ENCODE measurements around the gene COMTD1. TPM values are rescaled to one million over a fixed set of nuclear protein-coding genes. Genes with fewer than 3 reads are reported as not detected.
A peak's percentile ranks its signal among the peaks of the same experiment; 100 is the strongest.
"Not testable (repeated sequence)": the region's sequence is repeated elsewhere in the genome, so short reads cannot be mapped to it uniquely, and the experiment has no call there.

COMTD1 gene
- total RNA-seq, 8 experiments from 2014 or later: 5.5 to 19.1 (median 12.8) TPM

- ATAC-seq (replicated peaks in 6 of 8): no peak
- 77 to 98% (median 95%) methylated on average over 4 to 13 of the region's 16 CpGs for WGBS, 10 experiments
- Histone ChIP-seq H3K4me3 (peak overlapping the region; percentile 55 to 74 (median 59)), H3K4me1 (replicated peaks in 1 of 2) (peaks cover 11 to 15% of the 10 kb centered on the region in 2 donors), H3K27ac (peak overlapping the region; percentile 99 to 100)
- in situ Hi-C loops (cut with MboI; ENCODE audit: low pct_unique_long_range_greater_than_20kb in 2 of 9, low sequenced_read_pairs in 9 of 9, unreplicated experiment in 9 of 9): no loop called here
These were observed 26.5 kb downstream of the COMTD1 start for GRCh38 chr10:75209086-75209920.

DNA sequence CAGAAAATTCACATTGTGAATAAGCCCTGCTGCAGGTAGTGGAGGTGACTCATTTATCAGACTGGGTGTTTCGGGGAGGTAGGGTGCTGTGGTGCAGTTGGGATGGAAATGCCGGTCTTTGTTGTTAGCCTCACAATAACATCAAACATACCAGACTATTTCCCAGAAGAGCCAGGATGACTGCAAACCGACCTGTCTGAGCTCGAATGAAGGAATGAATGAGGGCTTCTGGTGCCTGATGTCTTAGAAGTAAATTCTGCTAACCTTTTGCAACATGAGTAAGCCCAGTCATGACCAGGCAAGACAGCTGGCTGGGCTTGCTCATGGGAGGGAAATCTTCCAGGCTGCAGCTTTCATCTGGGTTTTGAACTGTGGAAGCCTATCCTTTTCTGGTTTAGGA, 27.6 kb downstream of the COMTD1 start:
- in situ Hi-C loops (cut with MboI; ENCODE audit: low pct_unique_long_range_greater_than_20kb in 2 of 9, low sequenced_read_pairs in 9 of 9, unreplicated experiment in 9 of 9): no loop called here
- Histone ChIP-seq H3K27ac (no peak overlapping the region), H3K4me3 (no peak overlapping the region), H3K4me1 (replicated peaks in 1 of 2) (peaks cover 11 to 15% of the 10 kb centered on the region in 2 donors)
- WGBS, 10 experiments: 24 to 100% (median 75%) methylated on average over 1 to 3 of the region's 4 CpGs; no CpG with 5 or more reads in 4 of the 10 experiments
- no peak for ATAC-seq (replicated peaks in 6 of 8)

- Histone ChIP-seq H3K27ac (no peak overlapping the region), H3K4me1 (replicated peaks in 1 of 2) (peaks cover 11 to 15% of the 10 kb centered on the region in 2 donors), H3K4me3 (no peak overlapping the region)
- no peak for ATAC-seq (replicated peaks in 6 of 8)
- in situ Hi-C loops (cut with MboI; ENCODE audit: low pct_unique_long_range_greater_than_20kb in 2 of 9, low sequenced_read_pairs in 9 of 9, unreplicated experiment in 9 of 9): no loop called here
- WGBS, 10 experiments: 80 to 100% (median 100%) methylated on average over 1 of the region's 1 CpG; no CpG with 5 or more reads in 5 of the 10 experiments
These were observed 28.0 kb downstream of the COMTD1 start for GRCh38 chr10:75207857-75208144.

DNA sequence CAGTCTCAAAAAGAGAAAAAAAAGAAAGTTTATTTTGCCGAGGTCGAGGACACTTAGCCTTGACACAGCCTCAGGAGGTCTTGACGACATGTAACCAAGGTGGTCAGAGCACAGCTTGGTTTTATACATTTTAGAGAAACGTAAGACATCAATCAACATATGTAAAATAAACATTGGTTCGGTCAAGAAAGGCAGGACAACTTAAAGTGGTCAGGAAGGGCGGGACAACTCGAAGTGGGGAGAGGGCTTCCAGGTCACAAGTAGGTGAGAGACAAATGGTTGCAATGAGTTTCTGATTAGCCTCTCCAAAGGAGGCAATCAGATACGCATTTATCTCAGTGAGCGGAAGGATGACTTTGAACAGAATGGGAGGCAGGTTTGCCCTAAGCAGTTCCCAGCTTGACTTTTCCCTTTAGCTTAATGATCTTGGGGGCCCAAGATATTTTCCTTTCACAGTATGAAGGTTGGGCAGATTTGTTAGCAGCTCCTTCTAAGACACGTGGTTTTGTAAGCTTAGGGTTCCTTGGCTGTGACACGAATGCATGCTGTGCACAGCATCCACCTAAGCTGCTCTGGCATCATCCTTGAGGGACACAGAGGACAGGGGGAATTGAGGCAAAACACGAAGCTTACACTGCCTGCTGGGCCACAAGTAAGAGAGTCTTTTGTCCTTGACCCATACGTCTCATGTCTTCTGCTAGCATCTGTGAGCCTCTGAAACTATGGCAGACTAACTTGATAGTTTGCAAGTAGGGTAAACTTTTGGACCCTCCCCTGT, 28.5 kb downstream of the COMTD1 start:
- WGBS, 10 experiments: 23 to 88% (median 71%) methylated on average over 2 to 11 of the region's 13 CpGs
- Histone ChIP-seq H3K4me3 (no peak overlapping the region), H3K4me1 (replicated peaks in 1 of 2) (peaks cover 10 to 15% of the 10 kb centered on the region in 2 donors), H3K27ac (no peak overlapping the region)
- in situ Hi-C loops (cut with MboI; ENCODE audit: low pct_unique_long_range_greater_than_20kb in 2 of 9, low sequenced_read_pairs in 9 of 9, unreplicated experiment in 9 of 9): no loop called here
- ATAC-seq (replicated peaks in 6 of 8): no peak

DNA sequence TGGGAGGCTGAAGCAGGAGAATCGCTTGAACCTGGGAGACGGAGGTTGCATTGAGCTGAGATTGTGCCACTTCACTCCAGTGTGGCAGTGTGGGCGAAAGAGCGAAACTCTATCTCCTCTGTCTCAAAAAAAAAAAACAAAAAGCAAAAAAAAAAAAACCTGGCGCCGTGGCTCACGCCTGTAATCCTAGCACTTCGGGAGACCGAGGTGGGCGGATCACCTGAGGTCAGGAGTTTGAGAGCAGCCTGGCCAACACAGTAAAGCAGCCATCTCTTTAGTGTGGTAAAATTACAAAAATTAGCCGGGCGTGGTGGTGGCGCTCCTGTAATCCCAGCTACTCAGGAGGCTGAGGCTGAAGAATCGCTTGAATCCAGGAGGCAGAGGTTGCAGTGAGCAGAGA, 29.1 kb downstream of the COMTD1 start:
- peaks cover 4 to 13% of the 10 kb centered on the region in 2 donors for H3K4me1 ChIP-seq (replicated peaks in 1 of 2)
- in situ Hi-C loops (cut with MboI; ENCODE audit: low pct_unique_long_range_greater_than_20kb in 2 of 9, low sequenced_read_pairs in 9 of 9, unreplicated experiment in 9 of 9); H3K27ac ChIP-seq; H3K4me3 ChIP-seq; ATAC-seq (replicated peaks in 6 of 8): not testable (repeated sequence)
- 90 to 100% (median 93%) methylated on average over 1 to 12 of the region's 14 CpGs; no CpG with 5 or more reads in 1 of the 10 experiments for WGBS, 10 experiments

DNA sequence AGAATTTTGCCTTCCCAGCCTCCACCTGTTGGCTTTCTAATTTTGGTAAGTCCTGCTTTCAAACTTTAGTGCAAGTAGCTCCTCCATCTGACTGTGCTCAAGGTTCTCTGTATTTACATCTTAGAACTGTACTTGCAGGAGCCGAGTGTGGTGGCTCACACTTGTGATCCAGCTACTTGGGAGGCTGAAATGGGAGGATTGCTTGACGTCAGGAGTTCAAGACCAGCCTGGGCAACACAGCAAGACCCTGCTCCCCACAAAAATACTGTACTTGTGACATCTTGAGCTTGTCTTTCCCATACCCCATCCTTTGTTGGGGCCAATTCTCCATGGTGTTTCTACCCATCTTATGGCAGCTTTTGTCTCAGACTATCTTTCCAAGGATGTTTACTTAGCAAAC, 29.8 kb downstream of the COMTD1 start:
- Histone ChIP-seq H3K27ac (no peak overlapping the region), H3K4me1 (replicated peaks in 1 of 2) (peaks cover 3 to 13% of the 10 kb centered on the region in 2 donors), H3K4me3 (no peak overlapping the region)
- 88 to 100% (median 100%) methylated on average over 1 to 2 of the region's 2 CpGs; no CpG with 5 or more reads in 3 of the 10 experiments for WGBS, 10 experiments
- in situ Hi-C loops (cut with MboI; ENCODE audit: low pct_unique_long_range_greater_than_20kb in 2 of 9, low sequenced_read_pairs in 9 of 9, unreplicated experiment in 9 of 9): no loop called here
- ATAC-seq (replicated peaks in 6 of 8): no peak

- in situ Hi-C loops (cut with MboI; ENCODE audit: low pct_unique_long_range_greater_than_20kb in 2 of 9, low sequenced_read_pairs in 9 of 9, unreplicated experiment in 9 of 9): no loop called here
- Histone ChIP-seq H3K27ac (no peak overlapping the region), H3K4me1 (replicated peaks in 1 of 2) (peaks cover 0 to 6% of the 10 kb centered on the region in 2 donors), H3K4me3 (no peak overlapping the region)
- 81 to 100% (median 87%) methylated on average over 1 to 4 of the region's 5 CpGs; no CpG with 5 or more reads in 5 of the 10 experiments for WGBS, 10 experiments
- no peak for ATAC-seq (replicated peaks in 6 of 8)
These were observed 32.0 kb downstream of the COMTD1 start for GRCh38 chr10:75203724-75204123.

DNA sequence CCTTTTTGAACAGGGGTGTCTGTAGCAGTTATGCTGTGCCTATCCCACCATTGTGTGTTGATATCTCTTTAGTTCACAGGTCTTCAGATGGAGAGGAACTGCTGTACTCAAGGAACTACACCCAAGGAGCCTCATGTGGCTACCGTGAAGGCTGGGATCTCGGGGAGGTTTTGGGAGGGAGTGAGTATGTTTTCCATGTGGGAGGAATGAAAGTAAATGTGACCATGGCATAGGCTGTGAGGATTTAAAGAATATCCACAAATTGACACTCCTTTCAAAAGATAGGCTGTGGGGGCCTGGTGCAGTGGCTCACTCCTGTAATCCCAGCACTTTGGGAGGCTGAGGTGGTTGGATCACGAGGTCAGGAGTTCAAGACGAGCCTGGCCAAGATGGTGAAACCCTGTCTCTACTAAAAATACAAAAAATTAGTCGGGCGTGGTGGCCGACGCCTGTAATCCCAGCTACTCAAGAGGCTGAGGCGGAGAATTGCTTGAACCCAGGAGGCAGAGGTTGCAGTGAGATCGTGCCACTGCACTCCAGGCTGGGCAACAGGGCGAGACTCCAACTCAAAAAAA, 32.6 kb downstream of the COMTD1 start:
- whole genome bisulfite sequencing, 10 experiments: 20 to 100% (median 85%) methylated on average over 1 to 8 of the region's 11 CpGs; no CpG with 5 or more reads in 1 of the 10 experiments
- in situ Hi-C loops (cut with MboI; ENCODE audit: low pct_unique_long_range_greater_than_20kb in 2 of 9, low sequenced_read_pairs in 9 of 9, unreplicated experiment in 9 of 9); H3K4me1 ChIP-seq (replicated peaks in 1 of 2); H3K27ac ChIP-seq; H3K4me3 ChIP-seq: not testable (repeated sequence)
- ATAC-seq (replicated peaks in 6 of 8): peak in 3 of 8 experiments; percentile 45 to 54 (median 53)

- in situ Hi-C loops (cut with MboI; ENCODE audit: low pct_unique_long_range_greater_than_20kb in 2 of 9, low sequenced_read_pairs in 9 of 9, unreplicated experiment in 9 of 9): no loop called here
- ATAC-seq (replicated peaks in 6 of 8): peak in 5 of 8 experiments; percentile 28 to 96 (median 94)
- Histone ChIP-seq H3K27ac (no peak overlapping the region), H3K4me1 (replicated peaks in 1 of 2) (peaks cover 0 to 5% of the 10 kb centered on the region in 2 donors), H3K4me3 (no peak overlapping the region)
- WGBS, 10 experiments: no CpG with 5 or more reads among the region's 1 CpG
These were observed 33.3 kb downstream of the COMTD1 start for GRCh38 chr10:75202321-75203045.

- WGBS, 10 experiments: 60 to 100% (median 92%) methylated on average over 1 to 7 of the region's 9 CpGs; no CpG with 5 or more reads in 4 of the 10 experiments
- in situ Hi-C loops (cut with MboI; ENCODE audit: low pct_unique_long_range_greater_than_20kb in 2 of 9, low sequenced_read_pairs in 9 of 9, unreplicated experiment in 9 of 9): no loop called here
- H3K27ac ChIP-seq: no peak overlapping the region
- no peak for ATAC-seq (replicated peaks in 6 of 8)
- no peak overlapping the region for H3K4me3 ChIP-seq
- no peaks in the 10 kb centered on the region for H3K4me1 ChIP-seq (replicated peaks in 1 of 2)
These were observed 33.9 kb downstream of the COMTD1 start for GRCh38 chr10:75201793-75202307.

- in situ Hi-C loops (cut with MboI; ENCODE audit: low pct_unique_long_range_greater_than_20kb in 2 of 9, low sequenced_read_pairs in 9 of 9, unreplicated experiment in 9 of 9); H3K27ac ChIP-seq; H3K4me1 ChIP-seq (replicated peaks in 1 of 2); ATAC-seq (replicated peaks in 6 of 8); H3K4me3 ChIP-seq: not testable (repeated sequence)
- WGBS, 10 experiments: 84 to 100% (median 100%) methylated on average over 1 to 6 of the region's 6 CpGs
These were observed 35.8 kb downstream of the COMTD1 start for GRCh38 chr10:75199949-75200348.

GRCh38 chr10:75197906-75198305, 37.9 kb downstream of the COMTD1 start:
- no peak overlapping the region for H3K27ac ChIP-seq
- ATAC-seq (replicated peaks in 6 of 8): no peak
- 78 to 100% (median 86%) methylated on average over 1 to 2 of the region's 2 CpGs; no CpG with 5 or more reads in 6 of the 10 experiments for WGBS, 10 experiments
- H3K4me1 ChIP-seq (replicated peaks in 1 of 2): no peaks in the 10 kb centered on the region
- in situ Hi-C loops (cut with MboI; ENCODE audit: low pct_unique_long_range_greater_than_20kb in 2 of 9, low sequenced_read_pairs in 9 of 9, unreplicated experiment in 9 of 9): no loop called here
- no peak overlapping the region for H3K4me3 ChIP-seq

Data from motor neuron (in vitro differentiated cells).